Lower leg skin (tissue), 4 donors: ENCODE measurements around the gene SKI. TPM values are rescaled to one million over a fixed set of nuclear protein-coding genes. Genes with fewer than 3 reads are reported as not detected.

Source experiments
- DNase-seq, 2 donors: peaks; one replicate each; pipeline ENCODE4 v3.0.0-alpha.2; 2019; ENCODE audit warnings: low spot score in 2 of 2
- H3K4me3 ChIP-seq: fragments of 200-600 bp; sonication (generic); 2 replicates; pipeline ENCODE4 v1.5.1; 2017; ENCODE audit warnings: mild to moderate bottlenecking, low read depth; ENCODE audit not compliant: poor library complexity, severe bottlenecking
- POLR2A ChIP-seq, 2 donors: fragments of 450-650 bp; IDR thresholded peaks; one replicate each; pipeline ENCODE4 v1.6.1; 2016 to 2017; ENCODE audit warnings: antibody characterized with exemption in 2 of 2, mild to moderate bottlenecking in 1 of 2, moderate library complexity in 1 of 2
- WGBS, 2 donors: methylation state at CpG; one replicate each; pipeline ENCODE4 v1.1.5; 2018; 5-methylcytosine and 5-hydroxymethylcytosine counted together
- intact Hi-C: fragments of 100-400 bp; cut with DNase I; formaldehyde crosslinking; loops from one replicate; pipeline ENCODE4 v1.15.0; 2023; ENCODE audit warnings: low total_unique reads
- total RNA-seq, 4 donors: library from RNA; depleted of rRNA; stranded (reverse); fragments of >200 nt; gene quantifications; one replicate each; pipeline ENCODE4 v1.1.0, GENCODE V29; 2016
- TF ChIP-seq, protein P1 (sequence below), 3 donors: fragments of 450-650 bp; IDR thresholded peaks; one replicate each; pipeline ENCODE4 v1.5.1; 2016; ENCODE audit warnings: antibody characterized with exemption in 3 of 3, mild to moderate bottlenecking in 3 of 3, moderate library complexity in 2 of 3

Gene SKI
- total RNA-seq, 4 donors from 2014 or later = 67.3 to 80.8 (median 75.4) TPM

DNA sequence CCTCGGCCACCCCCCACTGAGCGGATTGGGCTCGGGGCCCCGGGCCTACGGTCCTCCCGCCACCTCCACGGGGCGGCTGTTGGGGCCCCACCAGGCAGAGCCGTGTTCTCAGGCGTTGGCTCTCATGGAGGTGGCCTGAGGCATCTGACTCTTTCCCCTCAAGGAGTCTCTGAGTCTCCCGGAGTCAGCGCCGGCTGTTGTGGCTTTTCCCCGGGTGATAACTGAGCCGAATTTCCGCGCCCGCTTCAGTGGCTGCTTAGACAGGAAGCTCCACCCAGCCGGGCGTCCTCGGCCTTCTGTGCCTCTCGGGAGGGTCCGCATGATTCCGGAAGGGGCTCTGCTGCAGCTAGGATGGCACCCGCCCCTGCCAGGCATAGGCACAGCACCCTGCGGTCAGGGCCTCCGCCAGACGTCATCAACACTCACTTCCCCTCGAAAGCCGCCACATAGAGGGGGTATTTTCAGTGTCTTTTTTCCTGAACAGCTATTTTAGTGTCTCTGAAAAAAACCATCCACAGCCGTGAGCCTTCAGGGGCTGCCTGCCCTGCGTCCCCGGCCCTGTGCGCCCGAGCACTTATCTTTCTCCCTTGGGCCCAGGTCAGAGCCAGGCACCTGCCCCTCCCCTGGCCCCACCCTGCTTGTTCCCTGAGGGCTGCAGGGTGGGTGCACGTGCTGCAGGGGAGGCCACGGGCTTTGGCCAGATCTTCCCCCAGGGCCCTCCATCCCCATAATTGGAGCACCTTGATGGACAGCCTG is 72.9 kb downstream of the SKI start:
- no peak for TF ChIP-seq POLR2A (IDR thresholded peaks at IDR 0.05)
- TF ChIP-seq, protein P1, sequence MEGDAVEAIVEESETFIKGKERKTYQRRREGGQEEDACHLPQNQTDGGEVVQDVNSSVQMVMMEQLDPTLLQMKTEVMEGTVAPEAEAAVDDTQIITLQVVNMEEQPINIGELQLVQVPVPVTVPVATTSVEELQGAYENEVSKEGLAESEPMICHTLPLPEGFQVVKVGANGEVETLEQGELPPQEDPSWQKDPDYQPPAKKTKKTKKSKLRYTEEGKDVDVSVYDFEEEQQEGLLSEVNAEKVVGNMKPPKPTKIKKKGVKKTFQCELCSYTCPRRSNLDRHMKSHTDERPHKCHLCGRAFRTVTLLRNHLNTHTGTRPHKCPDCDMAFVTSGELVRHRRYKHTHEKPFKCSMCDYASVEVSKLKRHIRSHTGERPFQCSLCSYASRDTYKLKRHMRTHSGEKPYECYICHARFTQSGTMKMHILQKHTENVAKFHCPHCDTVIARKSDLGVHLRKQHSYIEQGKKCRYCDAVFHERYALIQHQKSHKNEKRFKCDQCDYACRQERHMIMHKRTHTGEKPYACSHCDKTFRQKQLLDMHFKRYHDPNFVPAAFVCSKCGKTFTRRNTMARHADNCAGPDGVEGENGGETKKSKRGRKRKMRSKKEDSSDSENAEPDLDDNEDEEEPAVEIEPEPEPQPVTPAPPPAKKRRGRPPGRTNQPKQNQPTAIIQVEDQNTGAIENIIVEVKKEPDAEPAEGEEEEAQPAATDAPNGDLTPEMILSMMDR (IDR thresholded peaks at IDR 0.05) = no peak
- no peak overlapping the region for H3K4me3 ChIP-seq
- peak; percentile 83 to 96 for DNase-seq
- WGBS, 2 donors = 32 to 37% methylated on average over 27 to 30 of the region's 37 CpGs
- intact Hi-C loops = loop anchor here (10.0 kb wide), 1 partner anchor 66 kb away; no protein-coding TSS in a partner anchor

DNA sequence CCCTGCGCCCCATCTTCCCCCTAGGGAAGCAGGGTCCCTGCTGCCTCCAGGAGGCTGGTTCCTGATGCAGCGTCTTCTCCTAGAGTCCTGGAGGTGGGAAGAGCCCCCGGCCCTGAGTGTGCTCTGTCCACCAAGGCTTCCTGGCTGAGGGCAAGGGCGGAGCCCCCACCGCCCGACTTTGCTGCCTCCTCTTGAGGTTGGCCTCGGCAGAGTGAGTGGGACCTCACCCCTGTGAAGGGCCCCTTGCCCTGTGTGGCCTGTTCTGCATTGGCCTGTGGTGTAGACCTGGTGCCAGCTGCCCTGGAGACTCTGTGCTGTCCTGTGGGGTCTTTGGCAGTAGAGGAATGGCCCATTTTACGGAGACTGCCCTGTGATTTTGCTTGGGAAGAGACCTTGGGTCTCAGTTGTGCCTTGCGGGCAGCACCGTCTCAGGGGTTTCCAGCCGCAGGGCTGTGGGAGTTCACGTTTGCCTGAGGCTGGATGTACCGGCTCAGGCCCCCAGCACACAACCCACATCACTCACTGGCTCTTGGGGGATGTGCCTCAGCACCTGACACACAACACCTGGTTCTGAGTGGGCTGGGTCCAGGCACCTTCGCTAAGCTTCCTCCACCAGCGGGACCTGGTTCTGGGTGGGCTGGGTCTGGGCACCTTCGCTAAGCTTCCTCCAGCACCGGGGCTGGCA is 73.6 kb downstream of the SKI start:
- no peak for DNase-seq
- intact Hi-C loops = loop anchor here (10.0 kb wide), 1 partner anchor 67 kb away; no protein-coding TSS in a partner anchor
- WGBS, 2 donors = 77 to 80% methylated on average over 6 to 14 of the region's 17 CpGs
- TF ChIP-seq, protein P1 (IDR thresholded peaks at IDR 0.05) = no peak
- no peak for TF ChIP-seq POLR2A (IDR thresholded peaks at IDR 0.05)
- H3K4me3 ChIP-seq = no peak overlapping the region

DNA sequence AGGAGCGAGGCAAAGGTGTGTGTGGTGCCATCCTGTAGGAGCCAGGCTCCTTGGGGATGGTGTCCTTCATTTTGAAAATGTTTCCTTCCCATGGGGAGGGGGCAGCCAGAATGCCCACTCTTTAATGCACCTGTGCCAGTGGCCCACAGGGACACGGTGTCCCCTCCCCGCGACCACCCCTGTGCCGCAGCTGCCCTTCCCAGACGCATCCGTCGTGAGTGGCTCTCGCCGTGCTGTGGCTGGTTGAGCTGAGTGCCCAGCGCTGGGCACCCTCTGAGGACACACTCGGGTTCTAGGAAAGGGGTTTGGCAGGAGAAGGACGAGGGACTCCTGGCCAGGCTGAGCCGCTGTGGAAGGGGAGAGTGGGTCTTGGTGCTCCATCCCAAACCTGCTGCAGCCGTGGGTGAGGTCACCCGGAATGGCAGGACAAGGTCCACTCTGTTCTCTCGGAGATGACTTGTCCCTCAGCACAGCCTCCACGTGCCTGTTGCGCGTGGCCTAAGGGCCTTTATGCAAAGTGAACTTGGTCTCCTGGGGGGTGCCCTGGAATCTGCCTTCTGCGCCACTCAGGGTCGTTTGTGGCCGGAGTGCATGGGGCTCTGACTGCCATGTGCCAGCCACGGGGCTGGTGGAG is 74.3 kb downstream of the SKI start:
- TF ChIP-seq, protein P1 (IDR thresholded peaks at IDR 0.05) = no peak
- TF ChIP-seq POLR2A (IDR thresholded peaks at IDR 0.05) = no peak
- intact Hi-C loops = loop anchor here (10.0 kb wide), 1 partner anchor 68 kb away; no protein-coding TSS in a partner anchor
- no peak for DNase-seq
- no peak overlapping the region for H3K4me3 ChIP-seq
- 83 to 84% methylated on average over 23 to 24 of the region's 24 CpGs for WGBS, 2 donors

DNA sequence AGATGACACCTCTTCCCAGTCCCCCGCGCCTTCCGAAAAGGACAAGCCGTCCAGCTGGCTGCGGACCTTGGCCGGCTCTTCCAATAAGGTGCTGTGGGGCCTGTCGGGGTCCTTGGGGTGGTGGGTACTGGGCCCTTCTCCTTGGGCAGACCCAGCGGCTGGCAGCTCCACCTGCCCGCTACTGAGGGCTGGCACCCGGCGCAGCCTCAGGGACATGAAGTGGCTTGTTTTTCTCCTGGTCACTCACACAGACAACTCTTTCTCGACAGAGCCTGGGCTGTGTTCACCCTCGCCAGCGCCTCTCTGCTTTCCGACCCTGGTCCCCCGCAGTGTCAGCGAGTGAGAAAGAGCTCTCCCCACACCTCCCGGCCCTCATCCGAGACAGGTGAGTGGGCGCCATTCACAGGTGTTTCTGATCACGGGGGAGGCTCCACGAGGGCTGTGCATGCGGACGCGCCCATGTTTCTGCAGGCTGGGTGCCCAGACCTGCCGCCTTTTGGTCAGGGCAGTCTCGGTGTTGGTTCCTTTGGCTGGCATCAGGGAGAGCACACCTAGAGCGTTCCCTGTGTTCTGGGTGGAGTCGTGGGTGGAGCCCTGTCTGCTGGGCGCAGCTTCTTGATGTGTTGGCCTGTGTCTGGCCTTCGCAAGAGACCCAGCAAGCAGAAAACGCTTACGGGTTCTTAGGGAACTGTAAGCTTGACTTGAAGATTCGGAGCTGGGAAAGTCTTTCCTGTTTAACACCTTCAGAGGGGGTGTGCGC is 75.1 kb downstream of the SKI start:
- no peak for DNase-seq
- 69 to 71% methylated on average over 29 to 35 of the region's 35 CpGs for WGBS, 2 donors
- TF ChIP-seq POLR2A (IDR thresholded peaks at IDR 0.05) = no peak
- TF ChIP-seq, protein P1 (IDR thresholded peaks at IDR 0.05) = no peak
- no peak overlapping the region for H3K4me3 ChIP-seq
- intact Hi-C loops = loop anchor here (10.0 kb wide), 1 partner anchor 68 kb away; no protein-coding TSS in a partner anchor

DNA sequence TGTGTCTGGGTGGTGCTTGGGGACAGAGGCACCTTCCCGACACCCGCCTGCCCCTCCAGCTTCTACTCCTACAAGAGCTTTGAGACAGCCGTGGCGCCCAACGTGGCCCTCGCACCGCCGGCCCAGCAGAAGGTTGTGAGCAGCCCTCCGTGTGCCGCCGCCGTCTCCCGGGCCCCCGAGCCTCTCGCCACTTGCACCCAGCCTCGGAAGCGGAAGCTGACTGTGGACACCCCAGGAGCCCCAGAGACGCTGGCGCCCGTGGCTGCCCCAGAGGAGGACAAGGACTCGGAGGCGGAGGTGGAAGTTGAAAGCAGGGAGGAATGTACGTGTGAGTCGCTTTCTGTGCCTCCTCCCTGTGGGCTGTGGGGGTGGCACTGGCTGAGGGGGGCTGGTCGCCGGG is 75.7 kb downstream of the SKI start:
- 89 to 90% methylated on average over 25 to 26 of the region's 26 CpGs for WGBS, 2 donors
- TF ChIP-seq, protein P1 (IDR thresholded peaks at IDR 0.05) = no peak
- no peak for TF ChIP-seq POLR2A (IDR thresholded peaks at IDR 0.05)

More for the DNA sequence above, 75.7 kb downstream of the SKI start:
- H3K4me3 ChIP-seq = no peak overlapping the region
- no peak for DNase-seq
- intact Hi-C loops = loop anchor here (10.0 kb wide), 1 partner anchor 69 kb away; no protein-coding TSS in a partner anchor
